GM18909 (cell line): ENCODE measurements around the gene ESAM.

Source experiments
- ATAC-seq: cut with Tn5 transposase; IDR thresholded peaks from one replicate; pipeline ENCODE4 v1.9.1; 2021; ENCODE audit warnings: mild to moderate bottlenecking; ENCODE audit not compliant: unreplicated experiment, poor library complexity

ESAM gene, protein sequence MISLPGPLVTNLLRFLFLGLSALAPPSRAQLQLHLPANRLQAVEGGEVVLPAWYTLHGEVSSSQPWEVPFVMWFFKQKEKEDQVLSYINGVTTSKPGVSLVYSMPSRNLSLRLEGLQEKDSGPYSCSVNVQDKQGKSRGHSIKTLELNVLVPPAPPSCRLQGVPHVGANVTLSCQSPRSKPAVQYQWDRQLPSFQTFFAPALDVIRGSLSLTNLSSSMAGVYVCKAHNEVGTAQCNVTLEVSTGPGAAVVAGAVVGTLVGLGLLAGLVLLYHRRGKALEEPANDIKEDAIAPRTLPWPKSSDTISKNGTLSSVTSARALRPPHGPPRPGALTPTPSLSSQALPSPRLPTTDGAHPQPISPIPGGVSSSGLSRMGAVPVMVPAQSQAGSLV

DNA sequence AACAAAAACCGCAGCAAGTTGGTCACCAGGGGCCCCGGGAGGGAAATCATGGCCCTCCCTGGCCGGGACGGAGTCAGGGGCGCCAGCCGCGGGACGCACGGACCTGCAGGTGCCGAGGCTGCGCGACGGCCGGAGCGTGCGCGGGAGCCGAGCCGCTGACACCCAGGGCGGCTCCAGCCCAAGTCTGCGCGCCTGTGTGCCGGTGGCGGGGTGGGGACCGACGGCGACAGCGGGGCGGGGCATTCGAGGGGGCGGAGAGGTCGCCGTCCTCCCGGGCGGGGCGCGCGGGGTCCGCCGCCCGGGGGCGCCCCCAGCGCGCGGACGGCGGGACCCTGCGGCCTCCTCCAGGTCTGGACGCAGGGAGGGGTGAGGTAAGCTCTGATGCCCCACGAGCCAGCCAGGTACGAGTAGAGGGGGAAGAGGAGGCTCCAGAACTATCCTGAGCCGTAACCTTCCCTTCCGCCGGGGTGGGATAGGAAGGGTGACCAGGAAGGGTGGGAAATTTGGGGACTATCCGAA lies at the start of gene ESAM:
ESAM (minus strand) TSS at position 186 of the 519 bp plus-strand sequence; CDS start at position 50, 136 bp downstream.
- peak; percentile 56 for ATAC-seq

DNA sequence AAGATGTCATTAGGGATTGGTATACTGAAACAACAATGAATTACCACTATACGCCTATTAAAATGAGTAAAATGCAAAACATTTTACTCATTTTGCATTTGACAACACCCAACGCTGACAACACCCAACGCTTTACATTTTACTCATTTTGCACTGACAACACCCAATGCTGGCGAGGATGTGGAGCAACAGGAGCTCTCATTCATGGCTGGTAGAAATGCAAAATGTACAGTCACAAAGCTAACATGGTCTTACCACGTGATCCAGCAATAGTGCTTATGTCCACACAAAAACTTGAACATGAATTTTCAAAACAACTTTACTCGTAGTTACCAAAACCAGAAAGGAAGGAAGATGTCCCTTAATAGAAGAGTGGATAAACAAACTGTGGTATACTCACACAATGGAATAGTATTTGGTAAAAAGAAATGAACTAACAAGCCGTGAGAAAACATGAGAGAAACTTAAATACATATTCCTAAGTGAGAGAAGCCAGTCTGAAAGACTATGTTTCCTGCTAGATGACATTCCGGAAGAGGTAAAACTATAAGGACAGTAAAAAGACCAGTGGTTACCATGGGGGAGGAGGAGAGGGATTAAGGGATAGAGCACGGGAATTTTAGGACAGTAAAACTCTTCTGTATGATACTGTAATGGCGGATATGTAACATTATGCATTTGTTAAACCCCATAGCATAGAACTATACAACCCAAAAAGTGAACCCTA lies 49.5 kb upstream of the ESAM start:
- no peak for ATAC-seq

DNA sequence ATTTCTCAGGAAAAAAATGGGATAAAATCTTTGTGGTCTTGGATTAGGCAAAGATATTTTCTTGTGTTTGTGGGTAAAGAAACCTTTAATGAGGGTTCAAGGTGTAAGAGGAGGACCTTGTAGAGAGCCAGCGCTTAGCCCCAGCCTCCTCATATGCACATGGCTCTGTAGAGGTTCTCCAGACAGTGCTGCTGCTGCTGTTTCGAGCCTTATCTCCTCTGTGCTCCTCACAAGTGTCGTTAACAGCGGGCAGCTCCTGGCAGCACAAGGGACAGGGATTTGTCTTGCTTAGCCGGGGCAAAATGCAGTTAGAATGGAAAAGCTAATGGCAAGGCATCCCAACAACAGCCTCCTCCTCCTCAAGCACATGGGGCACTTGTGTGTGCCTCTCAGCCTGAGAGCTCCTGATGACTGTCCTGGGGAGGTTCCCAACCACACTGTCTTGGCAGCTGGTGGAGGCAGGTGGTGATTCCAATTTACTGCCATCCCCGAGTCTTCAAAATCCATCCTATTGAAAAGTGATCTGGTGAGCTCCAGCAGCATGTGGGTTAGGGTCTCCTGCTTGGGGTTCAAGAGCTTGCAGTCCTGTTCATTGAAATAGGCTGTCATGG lies 45.7 kb upstream of the ESAM start:
- no peak for ATAC-seq

DNA sequence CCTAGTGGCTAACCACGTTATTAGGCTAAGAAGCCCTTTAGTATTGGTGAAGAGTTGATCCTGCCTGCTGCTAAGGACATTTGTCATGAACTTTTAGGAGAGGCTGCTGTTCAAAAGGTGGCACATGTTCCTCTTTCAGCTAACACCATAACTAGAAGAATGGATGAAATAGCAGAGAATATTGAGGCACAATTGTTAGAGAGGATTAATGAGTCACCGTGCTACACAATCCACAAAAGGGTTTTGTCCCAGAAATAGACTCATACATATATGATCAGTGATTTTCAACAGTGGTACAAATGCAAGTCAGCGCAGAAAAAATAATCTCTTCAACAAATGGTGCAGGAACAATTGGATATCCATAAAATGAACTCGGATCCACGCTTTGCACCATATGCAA lies 45.1 kb upstream of the ESAM start:
- no peak for ATAC-seq

DNA sequence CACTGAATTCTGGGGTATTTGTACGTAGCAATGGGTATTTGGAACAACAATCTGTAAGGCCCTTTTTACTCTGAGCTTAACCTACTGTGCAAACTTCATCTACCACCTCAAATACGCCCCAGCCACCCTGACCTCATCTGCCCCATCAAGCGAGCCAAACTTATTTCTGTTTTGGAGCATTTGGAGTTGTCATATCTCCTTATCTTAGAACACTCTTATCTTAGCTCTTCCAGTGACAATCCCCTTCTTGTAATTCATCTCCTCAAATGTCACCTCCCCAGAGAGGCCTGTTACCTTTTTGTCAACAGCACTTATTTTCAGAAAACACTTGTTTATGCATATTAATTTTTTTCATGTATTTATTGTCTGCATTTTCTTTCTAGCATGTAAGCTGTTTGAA lies 42.8 kb upstream of the ESAM start:
- no peak for ATAC-seq

DNA sequence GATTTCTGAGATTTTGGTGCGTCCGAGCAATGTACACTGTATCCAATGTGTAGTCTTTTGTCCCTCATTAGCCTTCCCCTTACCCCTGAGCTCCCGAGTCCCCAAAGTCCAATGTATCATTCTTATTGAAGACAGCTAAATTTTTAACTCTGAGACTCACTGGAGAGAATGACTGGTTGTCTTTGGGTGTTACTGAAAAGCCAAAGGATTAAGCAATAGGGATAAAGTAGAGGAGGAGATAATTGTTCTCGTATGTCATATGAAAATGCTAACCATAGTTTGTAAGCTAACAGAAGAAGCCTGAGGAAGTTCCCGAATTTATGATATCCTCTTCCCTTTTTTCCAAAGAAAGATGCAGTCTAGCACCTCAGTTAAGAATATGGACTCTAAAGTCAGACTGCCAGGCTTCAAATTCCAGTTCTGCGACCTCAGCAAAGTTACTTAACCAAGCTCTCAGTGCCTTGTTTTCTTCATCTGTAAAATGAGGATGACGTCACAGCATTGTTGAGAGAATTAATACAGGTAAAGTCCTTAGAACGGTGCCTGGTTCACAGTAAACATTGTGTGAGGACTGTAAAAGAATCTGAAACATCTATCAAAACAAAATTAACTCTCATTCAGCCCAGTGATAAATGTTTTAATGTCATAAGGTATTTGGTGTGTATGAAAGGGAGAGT lies 39.7 kb upstream of the ESAM start:
- ATAC-seq = no peak

DNA sequence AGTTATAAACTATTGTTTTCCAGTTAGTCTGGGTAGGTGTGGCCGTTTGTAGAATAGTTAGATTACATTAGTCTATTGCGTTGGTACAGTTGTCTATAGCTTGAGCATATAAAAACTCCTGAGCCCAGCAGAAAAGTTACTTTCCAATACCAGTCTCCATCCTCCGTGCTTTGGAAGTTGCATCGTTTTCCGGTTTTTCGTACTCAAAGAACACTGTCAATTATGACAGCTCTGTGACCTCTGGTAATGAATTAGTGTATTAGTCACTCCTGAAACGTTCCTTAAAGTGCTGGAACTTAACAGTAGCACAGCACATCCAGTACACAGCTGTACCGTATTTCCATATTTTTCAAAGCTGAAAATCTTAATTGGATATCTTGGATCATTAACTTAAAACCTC lies 38.9 kb upstream of the ESAM start:
- no peak for ATAC-seq

DNA sequence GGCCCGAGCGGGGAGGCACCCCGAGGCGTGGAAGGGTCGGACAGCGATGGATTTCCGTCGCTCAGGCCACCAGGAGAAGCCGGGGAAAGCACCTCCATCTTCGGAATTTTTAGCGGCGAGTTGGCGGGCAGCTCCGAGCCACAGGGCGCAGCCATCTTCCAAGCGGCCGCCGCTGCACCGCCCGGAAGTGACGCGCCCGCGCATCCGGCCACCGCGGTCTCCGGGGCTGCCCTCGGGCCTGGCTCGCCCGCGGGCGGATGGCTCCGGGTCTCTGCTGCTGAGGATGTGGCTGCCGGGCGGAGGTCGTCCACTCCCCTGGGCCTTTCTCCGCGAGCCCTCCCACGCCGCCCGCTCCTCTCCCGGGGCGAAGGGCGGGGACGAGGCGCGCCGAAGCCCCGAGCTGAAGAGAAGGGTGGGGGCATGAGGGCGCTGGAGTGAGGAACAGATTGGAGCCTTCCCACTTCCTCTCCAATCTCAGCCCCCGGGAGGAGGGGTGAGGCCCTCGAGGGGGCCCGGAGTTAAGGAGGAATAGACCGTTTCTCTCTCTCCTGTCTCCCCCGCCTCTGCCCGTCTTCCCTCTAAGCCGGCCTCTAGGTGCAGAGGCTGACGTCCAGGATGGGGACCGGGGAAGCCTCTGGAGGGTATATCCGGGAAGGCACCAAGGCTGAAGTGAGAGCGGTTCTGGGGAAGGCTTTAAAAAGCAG lies 38.3 kb upstream of the ESAM start, which contains the start of gene MSANTD2:
MSANTD2 (minus strand) TSS at position 181 of the 704 bp plus-strand sequence; CDS start at position 155, 26 bp downstream.
- peak; percentile 92 for ATAC-seq

DNA sequence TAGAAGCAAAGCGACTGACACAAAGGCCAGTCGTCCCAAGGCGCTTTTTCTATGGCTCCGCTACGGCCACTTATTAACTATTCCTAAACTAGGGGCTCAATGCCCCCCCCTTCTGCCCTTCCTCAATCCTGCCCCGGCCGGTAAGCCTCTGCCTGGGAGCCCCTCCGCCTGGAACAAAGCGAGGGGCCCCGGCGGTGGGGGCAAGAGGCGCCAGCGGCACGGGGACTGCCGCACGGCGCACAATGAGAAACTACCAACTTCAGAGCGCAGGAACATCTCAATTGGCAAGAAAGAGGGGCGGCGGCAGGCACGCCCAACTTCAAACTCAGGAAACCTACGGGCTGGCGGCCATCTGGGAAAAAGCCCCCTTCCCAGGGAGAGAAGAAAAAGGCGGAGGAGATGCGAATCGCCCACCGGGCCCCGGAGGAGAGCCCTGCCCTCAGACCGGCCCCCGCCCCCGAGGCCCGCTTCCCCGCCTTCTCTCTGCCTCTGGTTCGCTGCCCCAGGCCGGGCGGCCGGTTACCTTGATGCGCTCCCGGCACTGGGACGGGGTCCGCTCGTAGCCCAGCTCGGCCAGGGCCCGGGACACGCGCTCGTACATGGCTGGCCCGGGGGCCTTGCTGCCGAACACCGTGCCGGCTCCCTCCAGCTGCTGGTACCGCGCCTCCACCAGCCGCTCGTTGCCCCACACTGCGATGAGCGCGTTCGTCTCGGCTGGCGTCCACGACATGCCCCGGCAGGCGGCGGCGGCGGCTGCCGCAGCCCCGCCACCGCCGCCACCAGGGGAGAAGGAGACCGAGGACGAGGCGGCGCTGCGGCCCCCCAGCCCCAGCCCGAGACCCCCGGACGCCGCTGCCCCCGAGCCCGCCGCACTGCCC lies 37.5 kb upstream of the ESAM start:
- peak; percentile 42 for ATAC-seq

DNA sequence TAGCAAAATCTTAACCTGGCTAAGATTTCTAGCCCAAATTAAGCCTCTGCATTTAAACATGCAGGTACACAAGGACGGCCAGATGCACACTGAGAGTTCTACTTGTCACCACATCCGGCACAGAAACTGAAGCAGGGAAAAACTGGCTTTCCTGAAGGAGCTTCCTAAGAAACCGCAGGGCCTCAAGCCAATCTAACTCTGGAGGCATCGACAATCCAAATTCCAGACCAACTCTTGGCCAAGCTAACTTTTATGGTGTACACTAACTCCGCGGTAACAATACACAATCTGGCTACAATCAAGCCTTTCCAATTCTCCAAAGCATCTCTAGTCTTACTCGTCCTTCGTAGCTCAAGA lies 36.9 kb upstream of the ESAM start:
- ATAC-seq = peak; percentile 14

DNA sequence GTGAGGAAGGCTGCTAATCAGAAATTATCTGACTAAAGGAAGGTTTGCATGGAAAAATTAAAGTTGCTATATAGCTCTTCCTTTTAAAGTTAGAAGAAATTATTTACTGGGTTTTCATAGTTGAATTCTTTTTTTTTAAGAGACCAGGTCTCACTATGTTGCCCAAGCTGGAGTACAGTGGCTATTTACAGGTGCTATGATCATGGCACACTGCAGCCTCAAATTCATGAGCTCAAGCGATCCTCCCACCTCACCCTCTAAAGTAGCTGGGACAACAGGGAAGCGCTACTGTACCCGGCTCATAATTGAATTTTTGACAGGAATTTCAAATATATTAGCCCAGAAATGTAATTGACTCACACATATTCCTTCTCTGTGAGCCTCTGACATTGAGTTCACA lies 34.2 kb upstream of the ESAM start:
- ATAC-seq = no peak

DNA sequence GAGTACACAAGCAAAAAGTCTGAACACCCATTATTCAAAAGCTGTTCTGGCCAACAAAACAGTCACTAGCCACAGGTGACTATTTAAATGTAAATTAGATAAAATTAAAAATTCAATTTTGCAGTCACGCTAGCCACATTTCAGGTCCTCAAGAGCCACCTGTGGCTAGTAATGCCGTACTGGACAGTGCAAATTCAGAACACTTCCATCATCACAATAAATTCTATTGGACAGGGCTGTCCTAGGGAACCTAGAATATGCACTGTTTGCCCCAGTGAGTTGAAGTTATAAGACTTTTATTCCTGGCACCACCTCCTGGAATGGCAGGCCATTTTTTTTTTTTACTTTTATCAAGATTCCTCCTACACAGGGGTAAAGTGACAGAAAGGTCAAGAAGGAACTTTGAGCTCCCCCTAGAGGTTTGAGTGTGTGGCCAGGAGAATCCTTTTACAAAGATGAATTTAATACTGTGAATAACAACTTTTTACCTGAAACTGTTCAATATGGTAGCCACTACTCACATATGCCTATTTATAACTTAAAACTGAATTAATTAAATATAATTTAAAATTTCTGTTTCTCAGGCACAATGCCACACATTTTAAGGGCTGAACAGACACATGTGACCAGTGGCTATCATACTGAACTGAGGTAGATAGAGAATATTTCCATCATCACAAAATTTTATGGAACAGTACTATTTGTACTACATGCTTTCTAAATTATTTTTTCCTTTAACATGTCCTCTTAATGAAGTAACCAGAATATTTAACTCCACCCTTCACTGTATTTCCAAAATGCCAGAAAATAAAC lies 31.6 kb upstream of the ESAM start:
- no peak for ATAC-seq

DNA sequence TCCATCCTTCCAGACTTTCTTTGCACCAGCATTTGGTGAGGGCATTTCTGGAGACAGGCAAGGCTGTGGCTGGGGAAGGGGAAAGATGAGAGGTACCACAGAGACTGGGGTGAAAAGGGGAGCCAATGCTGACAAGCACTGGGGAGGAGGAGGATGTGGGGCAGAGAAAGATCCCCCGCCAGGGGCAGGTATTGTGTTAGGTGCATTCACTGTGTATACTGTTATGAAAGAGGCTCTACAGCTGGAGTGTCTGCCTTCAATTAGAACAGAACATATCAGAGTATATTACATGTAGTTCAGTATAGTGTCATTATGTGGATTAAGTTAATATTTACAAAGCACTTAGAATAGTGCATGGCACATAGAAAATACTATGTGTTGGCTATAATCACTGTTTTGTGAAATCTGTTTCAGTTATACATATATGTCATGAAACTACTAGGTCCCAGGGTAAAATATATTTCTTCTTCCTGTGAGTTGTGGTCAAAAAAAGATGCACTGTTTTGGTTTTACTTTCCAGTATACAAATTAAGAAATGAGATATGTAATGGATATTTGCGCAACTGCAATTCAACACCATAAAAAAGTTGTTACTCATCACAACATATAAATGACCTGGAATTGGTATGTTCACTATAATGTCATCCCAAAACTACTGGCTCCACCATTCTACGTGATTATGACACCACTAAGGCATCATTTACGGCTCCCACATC lies 29.7 kb upstream of the ESAM start:
- peak; percentile 87 for ATAC-seq

DNA sequence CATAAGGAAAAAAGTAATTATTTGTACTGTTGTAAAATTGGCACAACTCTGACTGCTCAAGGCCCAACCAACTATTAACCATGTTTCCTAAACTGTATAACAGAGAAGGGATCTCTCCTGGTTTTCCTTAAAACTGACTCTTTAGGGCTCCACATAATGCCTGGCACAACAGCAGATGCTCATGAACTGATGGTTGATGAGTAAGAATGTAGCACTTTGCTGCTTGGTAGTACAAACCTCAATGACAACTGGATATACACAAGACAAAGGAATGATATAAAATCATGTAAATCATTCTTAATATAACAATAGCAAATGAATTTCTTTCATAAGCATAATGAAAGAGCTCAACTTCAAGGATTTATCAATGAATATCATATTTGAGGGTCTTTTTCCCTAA lies 26.4 kb upstream of the ESAM start:
- no peak for ATAC-seq

DNA sequence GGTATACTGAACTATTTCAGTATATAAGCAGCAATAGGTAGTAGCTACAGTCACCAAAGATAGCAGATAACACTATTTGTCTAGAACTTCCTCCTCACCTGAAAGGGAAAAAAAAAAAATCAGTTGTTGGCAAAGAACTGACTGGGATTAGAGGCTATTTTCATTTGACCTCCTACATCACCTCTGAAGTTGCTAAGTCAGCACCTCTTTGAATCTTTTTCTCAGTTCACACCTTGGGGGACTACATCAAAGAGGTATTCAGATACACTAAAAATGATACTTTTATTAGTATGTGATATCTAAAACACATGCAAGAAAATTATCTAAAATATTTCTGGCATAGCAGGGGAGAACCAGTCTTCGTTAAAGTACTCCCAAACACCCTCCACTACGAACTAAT lies 22.0 kb upstream of the ESAM start:
- ATAC-seq = no peak

DNA sequence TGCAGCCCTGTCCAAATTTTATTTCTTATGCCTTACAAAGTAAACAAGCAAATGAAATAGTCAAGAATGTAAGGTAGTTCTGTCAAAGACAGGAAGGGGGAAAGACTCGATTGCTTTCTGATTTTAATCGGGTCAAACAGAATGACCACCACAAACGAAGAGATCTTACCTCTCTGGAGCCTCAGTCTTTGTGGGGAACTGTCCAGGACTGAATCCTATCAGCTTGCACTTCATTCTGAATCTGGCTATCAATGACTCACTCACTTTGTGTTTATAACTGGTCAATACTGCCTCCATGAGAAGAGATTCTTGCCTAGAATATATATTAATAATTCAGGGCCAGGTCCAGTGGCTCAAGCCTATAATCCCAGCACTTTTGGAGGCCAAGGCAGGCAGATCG lies 20.9 kb upstream of the ESAM start:
- no peak for ATAC-seq

DNA sequence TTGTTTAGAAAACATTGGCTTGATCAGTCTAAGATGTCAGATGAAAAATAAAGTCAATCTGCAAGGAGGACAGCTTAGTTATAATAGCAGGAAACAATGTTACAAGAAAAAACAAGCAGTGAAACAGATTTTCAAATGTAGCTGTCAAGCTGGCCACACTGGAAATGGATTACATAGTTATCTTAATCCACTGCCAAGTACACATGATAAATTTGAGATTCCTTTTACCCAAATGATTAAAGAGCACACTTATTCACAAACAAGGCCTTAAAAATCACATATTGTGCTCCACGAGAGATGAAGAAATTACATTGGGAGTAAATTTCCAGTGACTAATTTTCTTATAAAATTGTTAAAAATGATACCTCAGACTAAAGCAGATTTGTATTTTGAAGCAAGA lies 17.5 kb upstream of the ESAM start:
- no peak for ATAC-seq

DNA sequence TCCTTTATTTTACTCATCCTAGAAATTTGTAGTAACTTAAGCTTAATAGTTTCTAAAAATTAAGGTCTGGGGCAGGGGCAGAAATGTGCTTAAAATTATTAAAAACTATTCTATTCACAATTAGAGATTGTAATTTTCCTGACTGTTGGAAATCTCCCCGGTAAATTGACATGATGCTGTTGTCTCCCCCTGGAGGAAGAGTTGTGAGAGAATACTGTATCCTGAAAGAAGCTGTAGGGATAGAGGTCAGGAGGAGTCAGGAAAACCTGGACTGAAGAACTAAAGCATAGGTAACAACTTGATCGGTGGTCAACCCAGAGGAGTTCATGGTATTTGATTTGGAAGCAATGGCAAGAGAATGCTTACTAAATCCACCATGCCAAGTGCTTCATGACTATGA lies 16.2 kb upstream of the ESAM start:
- no peak for ATAC-seq
